Caco-2 (cell line): ENCODE results near the gene ATOSB. TPM values are rescaled to one million over a fixed set of nuclear protein-coding genes. Genes with fewer than 3 reads are reported as not detected.

Source experiments
- BruUV-seq: library from RNA; stranded (reverse); fragments of 400-500 nt; replicated peaks from 2 replicates; lab custom pipeline; 2021; lab: Mats Ljungman, UMichigan
- CTCF ChIA-PET: fragments of 300-600 bp; sonication (Branson Sonifier 250); formaldehyde crosslinking; loops from one replicate; lab custom pipeline; 2022; ENCODE audit warnings: antibody characterized with exemption; lab: Charles Lee
- POLR2A ChIA-PET: fragments of 300-600 bp; sonication (Branson Sonifier 250); formaldehyde crosslinking; loops from one replicate; lab custom pipeline; 2022; ENCODE audit warnings: antibody characterized with exemption; lab: Charles Lee
- DNase-seq, 2 experiments: peaks; one replicate each; pipeline versions ENCODE4 v3.0.0 to v3.0.0-alpha.2; 2020 to 2022
- H3K27me3 ChIP-seq: replicated peaks from 2 replicates; pipeline ENCODE4 v1.6.0; 2011; ENCODE audit warnings: low read length; ENCODE audit not compliant: control insufficient read depth, insufficient read depth
- H3K36me3 ChIP-seq: 2 replicates; pipeline ENCODE4 v1.5.1; 2011; ENCODE audit warnings: low read length; ENCODE audit not compliant: control insufficient read depth, insufficient read depth
- H3K4me1 ChIP-seq: fragments of 250-450 bp; sonication (Bioruptor Pico); 2 replicates; pipeline ENCODE4 v1.5.1; 2020; ENCODE audit warnings: mild to moderate bottlenecking
- H3K4me3 ChIP-seq: 2 replicates; pipeline ENCODE4 v1.5.1; 2011; ENCODE audit warnings: low read depth, mild to moderate bottlenecking, control low read depth, low read length
- H3K9me3 ChIP-seq: fragments of 250-450 bp; sonication (Bioruptor Pico); 2 replicates; pipeline ENCODE4 v1.5.1; 2020; ENCODE audit warnings: mild to moderate bottlenecking, moderate library complexity
- H3K27ac Mint-ChIP-seq: one replicate; pipeline ENCODE4 v1.8.0; 2022; ENCODE audit warnings: mixed read lengths; ENCODE audit not compliant: unreplicated experiment
- H3K27me3 Mint-ChIP-seq: one replicate; pipeline ENCODE4 v1.8.0; 2022; ENCODE audit warnings: mixed read lengths; ENCODE audit not compliant: insufficient read depth, unreplicated experiment
- H3K36me3 Mint-ChIP-seq: one replicate; pipeline ENCODE4 v1.8.0; 2022; ENCODE audit warnings: mild to moderate bottlenecking, mixed read lengths; ENCODE audit not compliant: insufficient read depth, unreplicated experiment
- H3K4me1 Mint-ChIP-seq: one replicate; pipeline ENCODE4 v1.8.0; 2022; ENCODE audit warnings: low read depth, mixed read lengths; ENCODE audit not compliant: unreplicated experiment
- H3K4me3 Mint-ChIP-seq: one replicate; pipeline ENCODE4 v1.8.0; 2022; ENCODE audit warnings: mild to moderate bottlenecking, moderate library complexity, mixed read lengths; ENCODE audit not compliant: unreplicated experiment
- H3K9me3 Mint-ChIP-seq: one replicate; pipeline ENCODE4 v1.8.0; 2022; ENCODE audit warnings: mixed read lengths; ENCODE audit not compliant: unreplicated experiment
- CTCF ChIP-seq, 2 experiments: fragments of 200-600 bp in 1 of 2; IDR thresholded peaks; 1 replicate in 1 of 2; 2 replicates in 1 of 2; pipeline versions ENCODE4 v1.5.1 to v1.8.0; 2011 to 2022; ENCODE audit warnings: antibody characterized with exemption in 1 of 2, control low read depth in 1 of 2, inconsistent platforms in 1 of 2, low read depth in 1 of 2, low read length in 1 of 2, mild to moderate bottlenecking in 1 of 2, moderate library complexity in 1 of 2; ENCODE audit not compliant: insufficient read depth in 1 of 2, severe bottlenecking in 1 of 2, unreplicated experiment in 1 of 2
- intact Hi-C: fragments of 100-400 bp; cut with micrococcal nuclease; formaldehyde crosslinking; loops from one replicate; pipeline ENCODE4 v1.10.0; 2022; ENCODE audit not compliant: unreplicated experiment
- total RNA-seq: library from RNA; stranded (reverse); gene quantifications from 2 replicates; pipeline ENCODE4 v1.2.3, GENCODE V29; 2022

ATOSB gene
- total RNA-seq, 1 experiment from 2014 or later = 5.8 TPM

- peak overlapping the region; percentile 77 for H3K4me3 Mint-ChIP-seq
- Histone ChIP-seq H3K9me3 (no peaks in the 10 kb centered on the region), H3K4me1 (peaks cover 26% of the 10 kb centered on the region), H3K27me3 (no peaks in the 10 kb centered on the region), H3K4me3 (no peak overlapping the region; the same call in 1 of the 2 replicates), H3K36me3 (peaks cover 2% of the 10 kb centered on the region)
- peaks cover 27% of the 10 kb centered on the region for H3K4me1 Mint-ChIP-seq
- no TSS peak for BruUV-seq
- POLR2A ChIA-PET = interaction anchor here (0.8 to 1.0 kb wide), 2 partner anchors 9 to 14 kb away, joined by 3 read pairs; partner anchors contain the start of gene PIGO
- H3K27me3 Mint-ChIP-seq = no peaks in the 10 kb centered on the region
- intact Hi-C loops = loop anchor here (5.0 to 10.0 kb wide), 2 partner anchors 492 to 624 kb away; partner anchors contain the start of genes CREB3 and TLN1
- no peak for TF ChIP-seq CTCF (IDR thresholded peaks at IDR 0.05; ENCODE audit: insufficient read depth in 1 of 2, low read depth in 1 of 2, low read length in 1 of 2, severe bottlenecking in 1 of 2, unreplicated experiment in 1 of 2)
- peaks cover 14% of the 10 kb centered on the region for H3K36me3 Mint-ChIP-seq
- H3K9me3 Mint-ChIP-seq = no peaks in the 10 kb centered on the region
- DNase-seq = peak in 1 of 2 experiments; percentile 19
- no peak overlapping the region for H3K27ac Mint-ChIP-seq
- CTCF ChIA-PET = interaction anchor here (0.6 to 1.9 kb wide), 2 partner anchors 27 to 149 kb away, joined by 3 to 7 read pairs; no protein-coding TSS in a partner anchor
Observed at GRCh38 chr9:35110327-35110761, 5.3 kb downstream of the ATOSB start.

- CTCF ChIA-PET = interaction anchor here (0.9 kb wide), 1 partner anchor 37 kb away, joined by 3 read pairs; no protein-coding TSS in a partner anchor
- intact Hi-C loops = no loop called here
Observed at GRCh38 chr9:35108946-35109575, 6.6 kb downstream of the ATOSB start.

GRCh38 chr9:35108461-35108860, 7.2 kb downstream of the ATOSB start:
- no peak for TF ChIP-seq CTCF (IDR thresholded peaks at IDR 0.05; ENCODE audit: insufficient read depth in 1 of 2, low read depth in 1 of 2, low read length in 1 of 2, severe bottlenecking in 1 of 2, unreplicated experiment in 1 of 2)
- Histone ChIP-seq H3K36me3 (peaks cover 2% of the 10 kb centered on the region), H3K27me3 (no peaks in the 10 kb centered on the region), H3K4me1 (peaks cover 10% of the 10 kb centered on the region), H3K9me3 (no peaks in the 10 kb centered on the region), H3K4me3 (no peak overlapping the region)
- H3K36me3 Mint-ChIP-seq = peaks cover 14% of the 10 kb centered on the region
- peak in 1 of 2 experiments; percentile 14 for DNase-seq
- H3K27ac Mint-ChIP-seq = no peak overlapping the region
- H3K27me3 Mint-ChIP-seq = no peaks in the 10 kb centered on the region
- intact Hi-C loops = no loop called here
- POLR2A ChIA-PET = no interaction called here
- no TSS peak for BruUV-seq
- H3K4me1 Mint-ChIP-seq = peaks cover 14% of the 10 kb centered on the region
- CTCF ChIA-PET = interaction anchor here (0.9 kb wide), 1 partner anchor 37 kb away, joined by 3 read pairs; no protein-coding TSS in a partner anchor
- H3K9me3 Mint-ChIP-seq = no peaks in the 10 kb centered on the region
- H3K4me3 Mint-ChIP-seq = no peak overlapping the region

More at GRCh38 chr9:35108946-35109575, 6.6 kb downstream of the ATOSB start:
- H3K27ac Mint-ChIP-seq = no peak overlapping the region
- H3K4me1 Mint-ChIP-seq = peaks cover 20% of the 10 kb centered on the region
- Histone ChIP-seq H3K36me3 (peaks cover 2% of the 10 kb centered on the region), H3K4me3 (no peak overlapping the region), H3K9me3 (no peaks in the 10 kb centered on the region), H3K27me3 (no peaks in the 10 kb centered on the region), H3K4me1 (peaks cover 15% of the 10 kb centered on the region)
- BruUV-seq = no TSS peak
- H3K4me3 Mint-ChIP-seq = no peak overlapping the region
- POLR2A ChIA-PET = no interaction called here
- no peak for TF ChIP-seq CTCF (IDR thresholded peaks at IDR 0.05; ENCODE audit: insufficient read depth in 1 of 2, low read depth in 1 of 2, low read length in 1 of 2, severe bottlenecking in 1 of 2, unreplicated experiment in 1 of 2)
- no peaks in the 10 kb centered on the region for H3K9me3 Mint-ChIP-seq
- H3K36me3 Mint-ChIP-seq = peaks cover 14% of the 10 kb centered on the region
- peak in 1 of 2 experiments; percentile 6 for DNase-seq
- no peaks in the 10 kb centered on the region for H3K27me3 Mint-ChIP-seq
